RWPE2 (cell line): ENCODE measurements around the gene SENP6.

Experiments
- ATAC-seq: fragments of 200-7000 bp; cut with Tn5 transposase; 3 replicates; pipeline ENCODE4 v1.9.1; 2021; ENCODE audit warnings: low read depth
- DNase-seq: peaks from one replicate; pipeline ENCODE4 v3.0.0-alpha.2; 2020; ENCODE audit warnings: low spot score
- H3K27ac ChIP-seq: fragments of 450-650 bp; 2 replicates; pipeline ENCODE4 v1.5.1; 2017; ENCODE audit warnings: mild to moderate bottlenecking; ENCODE audit not compliant: poor library complexity, severe bottlenecking
- H3K27me3 ChIP-seq: fragments of 250-450 bp; sonication (Bioruptor Pico); 2 replicates; pipeline ENCODE4 v1.5.1; 2021; ENCODE audit warnings: mild to moderate bottlenecking, moderate library complexity; ENCODE audit not compliant: insufficient read depth, poor library complexity, severe bottlenecking
- H3K36me3 ChIP-seq: fragments of 250-450 bp; sonication (Bioruptor Pico); 2 replicates; pipeline ENCODE4 v1.5.1; 2020; ENCODE audit warnings: low read depth, mild to moderate bottlenecking, moderate library complexity
- H3K4me1 ChIP-seq: fragments of 250-450 bp; sonication (Bioruptor Pico); 2 replicates; pipeline ENCODE4 v1.5.1; 2021; ENCODE audit warnings: mild to moderate bottlenecking, moderate library complexity; ENCODE audit not compliant: insufficient read depth, poor library complexity, severe bottlenecking
- H3K4me3 ChIP-seq: fragments of 250-450 bp; sonication (Bioruptor Pico); 2 replicates; pipeline ENCODE4 v1.5.1; 2021; ENCODE audit warnings: mild to moderate bottlenecking, moderate library complexity; ENCODE audit not compliant: severe bottlenecking
- H3K9me3 ChIP-seq: fragments of 250-450 bp; sonication (Bioruptor Pico); 2 replicates; pipeline ENCODE4 v1.5.1; 2021; ENCODE audit warnings: mild to moderate bottlenecking, moderate library complexity; ENCODE audit not compliant: severe bottlenecking
- TF ChIP-seq, protein P1 (sequence below): fragments of 450-650 bp; IDR thresholded peaks from one replicate; pipeline ENCODE4 v1.5.1; 2017; ENCODE audit warnings: mild to moderate bottlenecking, moderate library complexity; ENCODE audit not compliant: poor library complexity, severe bottlenecking

The SENP6 gene

DNA sequence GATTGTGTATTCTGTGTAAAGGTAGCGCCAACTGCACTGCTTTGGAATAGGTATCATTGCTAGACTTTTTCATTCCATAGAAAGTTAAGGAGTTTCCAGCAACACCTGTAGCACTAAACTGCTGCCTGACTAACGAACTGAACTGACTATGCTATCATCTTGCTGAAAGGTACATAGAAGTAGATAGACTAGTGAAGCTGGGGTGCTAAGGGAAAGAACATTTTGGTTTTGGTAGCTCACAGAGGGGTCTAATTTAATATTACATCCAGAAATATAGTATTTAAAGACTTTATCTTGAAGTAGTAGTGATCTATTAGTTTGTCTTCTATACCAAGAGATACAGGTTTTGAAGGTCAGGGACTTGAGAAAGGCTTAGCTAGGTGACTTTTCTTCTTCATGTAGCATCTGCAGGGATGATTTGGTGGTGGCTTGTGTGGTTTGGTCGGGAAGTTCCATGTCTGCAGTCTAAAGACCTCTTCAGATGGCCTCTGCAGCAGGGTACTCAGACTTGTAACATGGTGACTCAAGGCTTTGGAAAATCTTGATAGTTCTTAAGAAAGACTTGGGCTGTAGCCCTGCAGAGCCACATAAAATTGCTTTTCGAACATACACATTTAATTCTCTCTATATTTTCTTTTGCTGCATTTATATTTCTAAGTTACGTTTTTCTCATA is 10.2 kb downstream of the SENP6 start:
- no peaks in the 10 kb centered on the region for H3K27me3 ChIP-seq
- DNase-seq = no peak
- peaks cover 11% of the 10 kb centered on the region for H3K36me3 ChIP-seq
- no peak overlapping the region for H3K27ac ChIP-seq
- TF ChIP-seq, protein P1, sequence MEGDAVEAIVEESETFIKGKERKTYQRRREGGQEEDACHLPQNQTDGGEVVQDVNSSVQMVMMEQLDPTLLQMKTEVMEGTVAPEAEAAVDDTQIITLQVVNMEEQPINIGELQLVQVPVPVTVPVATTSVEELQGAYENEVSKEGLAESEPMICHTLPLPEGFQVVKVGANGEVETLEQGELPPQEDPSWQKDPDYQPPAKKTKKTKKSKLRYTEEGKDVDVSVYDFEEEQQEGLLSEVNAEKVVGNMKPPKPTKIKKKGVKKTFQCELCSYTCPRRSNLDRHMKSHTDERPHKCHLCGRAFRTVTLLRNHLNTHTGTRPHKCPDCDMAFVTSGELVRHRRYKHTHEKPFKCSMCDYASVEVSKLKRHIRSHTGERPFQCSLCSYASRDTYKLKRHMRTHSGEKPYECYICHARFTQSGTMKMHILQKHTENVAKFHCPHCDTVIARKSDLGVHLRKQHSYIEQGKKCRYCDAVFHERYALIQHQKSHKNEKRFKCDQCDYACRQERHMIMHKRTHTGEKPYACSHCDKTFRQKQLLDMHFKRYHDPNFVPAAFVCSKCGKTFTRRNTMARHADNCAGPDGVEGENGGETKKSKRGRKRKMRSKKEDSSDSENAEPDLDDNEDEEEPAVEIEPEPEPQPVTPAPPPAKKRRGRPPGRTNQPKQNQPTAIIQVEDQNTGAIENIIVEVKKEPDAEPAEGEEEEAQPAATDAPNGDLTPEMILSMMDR = no peak
- peaks cover 9% of the 10 kb centered on the region for H3K4me1 ChIP-seq
- no peaks in the 10 kb centered on the region for H3K9me3 ChIP-seq
- ATAC-seq = peak; percentile 25; the same call in 1 of the 3 replicates
- H3K4me3 ChIP-seq = no peak overlapping the region

DNA sequence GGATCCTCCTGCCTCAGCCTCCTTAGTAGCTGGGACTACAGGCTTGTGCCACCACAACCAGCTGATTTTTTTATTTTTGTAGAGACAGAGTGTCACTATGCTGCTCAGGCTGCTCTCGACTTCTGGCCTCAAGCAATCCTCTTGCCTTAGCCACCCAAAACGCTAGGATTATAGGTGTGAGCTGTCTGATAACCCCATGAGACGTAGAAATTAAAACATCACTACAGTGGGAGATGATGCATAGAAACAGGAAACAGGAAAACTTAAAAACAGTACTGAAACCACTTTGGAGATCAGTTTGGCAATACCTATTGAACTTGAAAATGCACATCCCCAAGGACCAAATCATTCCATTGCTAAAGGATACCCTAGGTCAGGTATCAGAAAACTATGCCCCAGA is 10.8 kb downstream of the SENP6 start:
- Histone ChIP-seq H3K4me3 (no peak overlapping the region), H3K36me3 (peaks cover 11% of the 10 kb centered on the region), H3K4me1 (peaks cover 9% of the 10 kb centered on the region), H3K27me3 (no peaks in the 10 kb centered on the region), H3K27ac (no peak overlapping the region), H3K9me3 (no peaks in the 10 kb centered on the region)
- ATAC-seq (no peak), DNase-seq (no peak)
- TF ChIP-seq, protein P1 = no peak

DNA sequence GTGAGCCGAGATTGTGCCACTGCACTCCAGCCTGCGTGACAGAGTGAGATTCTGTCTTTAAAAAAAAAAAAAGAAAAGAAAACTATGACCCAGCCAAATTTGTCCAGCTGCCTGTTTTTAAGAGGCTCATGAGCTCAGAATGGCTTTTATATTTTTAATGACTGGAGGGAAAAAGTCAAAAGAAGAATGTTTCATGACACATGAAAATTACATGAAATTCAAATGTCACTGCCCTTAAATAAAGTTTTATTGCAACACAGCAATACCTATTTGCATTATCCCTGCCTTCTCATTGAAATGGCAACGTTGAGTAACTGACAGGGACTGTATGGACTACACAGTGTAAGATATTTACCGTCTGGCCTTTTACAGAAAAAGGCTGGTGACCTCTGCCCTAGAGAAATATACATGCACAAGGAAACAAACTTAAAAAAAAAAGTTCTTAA is 11.4 kb downstream of the SENP6 start:
- Histone ChIP-seq H3K4me1 (peaks cover 9% of the 10 kb centered on the region), H3K36me3 (peaks cover 5% of the 10 kb centered on the region), H3K27ac (no peak overlapping the region), H3K9me3 (no peaks in the 10 kb centered on the region), H3K4me3 (no peak overlapping the region), H3K27me3 (no peaks in the 10 kb centered on the region)
- TF ChIP-seq, protein P1 = no peak
- DNase-seq (no peak), ATAC-seq (no peak)

DNA sequence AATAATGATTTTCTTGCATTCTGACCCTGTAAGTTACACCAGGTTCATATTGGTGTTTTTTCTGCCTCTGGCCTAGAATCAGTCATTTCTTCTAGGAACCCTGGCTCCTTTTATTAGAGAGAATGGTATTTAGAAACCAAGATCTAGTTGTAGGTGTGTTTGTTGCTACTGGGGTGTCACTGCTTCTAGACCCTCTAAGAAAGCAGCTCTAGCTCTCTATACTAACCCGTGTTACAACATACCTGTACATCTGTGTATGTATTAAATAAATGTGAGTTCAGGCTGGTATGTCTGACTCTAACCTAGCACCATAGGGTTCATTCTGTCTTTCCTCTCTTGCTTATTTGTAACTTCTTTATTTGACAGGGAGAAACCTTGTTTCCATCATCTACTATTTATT is 16.8 kb downstream of the SENP6 start:
- no peaks in the 10 kb centered on the region for H3K27me3 ChIP-seq
- TF ChIP-seq, protein P1 = no peak
- no peak overlapping the region for H3K4me3 ChIP-seq
- no peak overlapping the region for H3K27ac ChIP-seq
- no peak for ATAC-seq
- peaks cover 22% of the 10 kb centered on the region for H3K36me3 ChIP-seq
- H3K9me3 ChIP-seq = no peaks in the 10 kb centered on the region
- no peaks in the 10 kb centered on the region for H3K4me1 ChIP-seq
- no peak for DNase-seq

DNA sequence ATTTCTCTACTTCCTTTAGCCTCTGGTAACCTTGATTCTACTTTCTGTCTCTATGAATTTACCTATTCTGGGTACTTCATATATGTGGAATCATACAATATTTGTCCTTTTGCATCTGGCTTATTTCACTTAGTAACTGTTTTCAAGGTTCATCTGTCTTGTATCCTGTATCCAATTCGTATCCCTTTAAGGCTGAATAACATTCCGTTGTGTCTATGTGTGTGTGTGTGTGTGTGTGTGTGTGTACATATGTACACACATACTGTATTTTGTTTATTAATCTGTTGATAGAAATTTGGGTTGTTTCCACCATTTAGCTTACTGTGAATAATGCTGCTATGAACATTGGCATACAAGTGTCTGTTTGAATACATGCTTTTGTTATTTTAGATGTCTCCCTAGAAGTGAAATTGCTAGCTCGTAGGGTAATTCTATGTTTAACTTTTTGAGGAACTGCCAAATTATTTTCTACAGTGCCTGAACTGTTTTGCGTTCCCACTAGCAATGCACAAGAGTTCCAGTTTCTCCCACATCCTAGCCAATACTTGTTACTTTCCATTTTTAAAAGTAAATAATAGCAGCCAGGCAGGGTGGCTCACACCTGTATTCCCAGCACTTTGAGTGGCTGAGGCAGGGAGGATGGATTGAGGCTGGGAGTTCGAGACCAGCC is 17.7 kb downstream of the SENP6 start:
- H3K27me3 ChIP-seq = no peaks in the 10 kb centered on the region
- no peak overlapping the region for H3K27ac ChIP-seq
- ATAC-seq (no peak), DNase-seq (no peak)
- no peaks in the 10 kb centered on the region for H3K4me1 ChIP-seq
- no peak overlapping the region for H3K4me3 ChIP-seq
- TF ChIP-seq, protein P1 = no peak
- peaks cover 31% of the 10 kb centered on the region for H3K36me3 ChIP-seq
- no peaks in the 10 kb centered on the region for H3K9me3 ChIP-seq
